ENCODE data around the gene NTN1. TPM values are rescaled to one million over a fixed set of nuclear protein-coding genes. Genes with fewer than 3 reads are reported as not detected.

The NTN1 gene
- total RNA-seq, 1 donor from 2014 or later: under 0.01 TPM

DNA sequence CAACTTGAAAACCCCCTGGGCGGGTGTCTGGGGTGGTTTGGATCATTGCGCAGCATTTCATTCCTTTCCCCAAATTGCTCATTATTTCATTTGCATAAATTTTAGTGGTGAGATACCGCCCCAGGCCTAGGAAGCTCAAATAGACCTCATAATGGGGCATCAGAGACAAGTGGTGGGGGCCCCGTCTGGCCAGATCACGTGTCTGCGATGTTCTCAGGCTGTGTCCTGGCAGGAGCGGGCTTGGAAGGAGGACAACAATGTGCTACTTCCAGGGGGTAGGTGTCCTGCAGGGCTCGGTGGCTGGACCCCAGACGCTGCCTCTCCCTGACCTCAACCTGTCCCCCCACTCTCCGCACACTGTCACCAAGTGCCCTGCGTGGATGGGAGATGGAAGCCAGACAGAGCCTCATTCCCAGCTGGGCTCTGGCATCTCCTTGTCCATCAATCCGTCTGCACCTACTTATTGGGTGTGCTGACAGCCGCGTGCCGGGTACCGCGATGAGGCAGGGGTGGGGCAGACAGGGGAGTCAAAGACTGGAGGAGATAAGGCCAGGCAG, 116.9 kb downstream of the NTN1 start:
- Histone ChIP-seq H3K36me3 (ENCODE audit: control insufficient read depth, insufficient read depth, low read length) (no peaks in the 10 kb centered on the region), H3K27me3 (ENCODE audit: control insufficient read depth, insufficient read depth, low read length) (no peaks in the 10 kb centered on the region), H3K4me3 (ENCODE audit: low read depth, low read length) (no peak overlapping the region)
- FAIRE-seq: no peak
- TF ChIP-seq, protein P1, sequence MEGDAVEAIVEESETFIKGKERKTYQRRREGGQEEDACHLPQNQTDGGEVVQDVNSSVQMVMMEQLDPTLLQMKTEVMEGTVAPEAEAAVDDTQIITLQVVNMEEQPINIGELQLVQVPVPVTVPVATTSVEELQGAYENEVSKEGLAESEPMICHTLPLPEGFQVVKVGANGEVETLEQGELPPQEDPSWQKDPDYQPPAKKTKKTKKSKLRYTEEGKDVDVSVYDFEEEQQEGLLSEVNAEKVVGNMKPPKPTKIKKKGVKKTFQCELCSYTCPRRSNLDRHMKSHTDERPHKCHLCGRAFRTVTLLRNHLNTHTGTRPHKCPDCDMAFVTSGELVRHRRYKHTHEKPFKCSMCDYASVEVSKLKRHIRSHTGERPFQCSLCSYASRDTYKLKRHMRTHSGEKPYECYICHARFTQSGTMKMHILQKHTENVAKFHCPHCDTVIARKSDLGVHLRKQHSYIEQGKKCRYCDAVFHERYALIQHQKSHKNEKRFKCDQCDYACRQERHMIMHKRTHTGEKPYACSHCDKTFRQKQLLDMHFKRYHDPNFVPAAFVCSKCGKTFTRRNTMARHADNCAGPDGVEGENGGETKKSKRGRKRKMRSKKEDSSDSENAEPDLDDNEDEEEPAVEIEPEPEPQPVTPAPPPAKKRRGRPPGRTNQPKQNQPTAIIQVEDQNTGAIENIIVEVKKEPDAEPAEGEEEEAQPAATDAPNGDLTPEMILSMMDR (IDR thresholded peaks at IDR 0.05; ENCODE audit: insufficient read depth, low read length, severe bottlenecking): no peak
- no peak for DNase-seq (ENCODE audit: low read depth)

DNA sequence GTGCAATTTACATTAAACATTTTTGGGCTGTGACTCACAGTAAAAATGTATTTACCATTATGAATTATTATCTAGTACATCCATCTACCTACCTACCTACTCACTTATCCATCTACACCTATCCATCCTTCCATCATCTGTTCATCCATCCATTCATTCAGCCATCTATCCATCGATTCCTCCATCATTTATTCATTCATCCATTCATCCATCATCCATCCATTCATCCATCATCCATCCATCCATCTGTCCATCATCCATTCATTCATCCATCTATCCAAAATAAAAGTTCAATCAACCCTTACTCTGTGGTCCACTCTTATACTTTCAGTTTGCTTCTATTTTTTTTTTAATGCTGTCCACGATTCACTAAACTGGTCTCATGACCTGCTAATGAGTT, 118.4 kb downstream of the NTN1 start:
- no peaks in the 10 kb centered on the region for H3K27me3 ChIP-seq (ENCODE audit: control insufficient read depth, insufficient read depth, low read length)
- H3K36me3 ChIP-seq (ENCODE audit: control insufficient read depth, insufficient read depth, low read length): no peaks in the 10 kb centered on the region
- no peak overlapping the region for H3K4me3 ChIP-seq (ENCODE audit: low read depth, low read length)
- DNase-seq (ENCODE audit: low read depth) (no peak), FAIRE-seq (no peak)
- TF ChIP-seq, protein P1 (IDR thresholded peaks at IDR 0.05; ENCODE audit: insufficient read depth, low read length, severe bottlenecking): no peak

DNA sequence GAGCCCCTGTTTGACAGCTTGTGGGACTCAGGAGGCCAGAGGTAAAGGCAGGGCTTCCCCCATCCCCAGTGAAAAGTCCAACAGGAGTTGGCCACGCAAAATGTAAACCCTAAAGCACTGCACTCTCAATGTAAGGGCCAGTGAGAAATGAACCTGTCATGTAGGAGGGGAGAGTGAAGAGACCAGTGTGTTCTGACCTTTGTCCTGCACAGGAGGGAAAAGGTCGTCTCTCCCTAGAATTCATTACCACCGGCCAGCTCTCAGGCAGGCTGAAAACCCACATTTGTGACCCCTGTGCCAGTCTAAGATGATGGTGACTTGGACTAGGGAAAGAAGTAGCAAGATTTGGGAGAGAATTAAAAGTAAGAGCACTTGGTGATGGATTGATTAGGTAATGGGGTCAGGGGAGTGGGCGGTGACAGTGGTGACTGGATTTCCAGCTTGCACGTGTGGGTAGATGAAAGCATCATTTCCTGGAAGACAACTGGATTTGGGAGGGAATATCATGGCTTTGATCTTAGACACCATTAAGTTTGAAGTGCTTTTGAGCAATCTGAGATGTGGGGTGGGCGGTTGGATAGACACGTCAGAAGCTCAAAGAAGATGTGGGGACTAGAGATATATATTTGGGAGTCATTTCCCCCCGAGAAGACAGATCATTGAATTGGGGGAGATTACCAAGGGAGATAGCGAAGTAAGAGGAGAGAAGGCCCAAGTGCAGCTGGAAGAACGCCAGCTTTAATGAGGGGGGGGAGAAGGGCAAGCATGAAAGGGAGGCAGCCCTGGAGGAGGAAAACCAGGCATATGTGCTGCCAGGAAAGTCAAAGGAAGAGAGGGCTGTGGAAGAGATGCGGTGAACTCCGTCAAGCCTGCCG, 119.5 kb downstream of the NTN1 start:
- FAIRE-seq (no peak), DNase-seq (ENCODE audit: low read depth) (no peak)
- Histone ChIP-seq H3K4me3 (ENCODE audit: low read depth, low read length) (no peak overlapping the region), H3K27me3 (ENCODE audit: control insufficient read depth, insufficient read depth, low read length) (no peaks in the 10 kb centered on the region), H3K36me3 (ENCODE audit: control insufficient read depth, insufficient read depth, low read length) (no peaks in the 10 kb centered on the region)
- TF ChIP-seq, protein P1 (IDR thresholded peaks at IDR 0.05; ENCODE audit: insufficient read depth, low read length, severe bottlenecking): no peak

DNA sequence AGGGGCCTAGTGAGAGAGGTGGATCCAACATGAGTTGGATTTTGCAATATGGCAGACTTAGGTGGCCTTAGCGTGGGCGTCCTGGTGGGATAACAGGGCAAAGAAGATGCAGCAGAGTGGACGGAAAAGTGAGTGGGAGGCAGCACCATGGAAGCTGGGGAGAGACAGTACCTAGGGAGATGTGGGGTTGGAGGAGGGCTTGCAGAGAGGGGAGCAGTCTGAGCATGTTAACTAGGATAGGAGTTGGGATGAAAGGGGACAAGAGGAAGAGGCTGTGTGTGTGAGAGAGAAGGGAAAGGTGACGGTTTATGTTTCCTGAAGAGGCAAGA, 120.1 kb downstream of the NTN1 start:
- FAIRE-seq (no peak), DNase-seq (ENCODE audit: low read depth) (no peak)
- Histone ChIP-seq H3K36me3 (ENCODE audit: control insufficient read depth, insufficient read depth, low read length) (no peaks in the 10 kb centered on the region), H3K4me3 (ENCODE audit: low read depth, low read length) (no peak overlapping the region), H3K27me3 (ENCODE audit: control insufficient read depth, insufficient read depth, low read length) (no peaks in the 10 kb centered on the region)
- TF ChIP-seq, protein P1 (IDR thresholded peaks at IDR 0.05; ENCODE audit: insufficient read depth, low read length, severe bottlenecking): no peak

DNA sequence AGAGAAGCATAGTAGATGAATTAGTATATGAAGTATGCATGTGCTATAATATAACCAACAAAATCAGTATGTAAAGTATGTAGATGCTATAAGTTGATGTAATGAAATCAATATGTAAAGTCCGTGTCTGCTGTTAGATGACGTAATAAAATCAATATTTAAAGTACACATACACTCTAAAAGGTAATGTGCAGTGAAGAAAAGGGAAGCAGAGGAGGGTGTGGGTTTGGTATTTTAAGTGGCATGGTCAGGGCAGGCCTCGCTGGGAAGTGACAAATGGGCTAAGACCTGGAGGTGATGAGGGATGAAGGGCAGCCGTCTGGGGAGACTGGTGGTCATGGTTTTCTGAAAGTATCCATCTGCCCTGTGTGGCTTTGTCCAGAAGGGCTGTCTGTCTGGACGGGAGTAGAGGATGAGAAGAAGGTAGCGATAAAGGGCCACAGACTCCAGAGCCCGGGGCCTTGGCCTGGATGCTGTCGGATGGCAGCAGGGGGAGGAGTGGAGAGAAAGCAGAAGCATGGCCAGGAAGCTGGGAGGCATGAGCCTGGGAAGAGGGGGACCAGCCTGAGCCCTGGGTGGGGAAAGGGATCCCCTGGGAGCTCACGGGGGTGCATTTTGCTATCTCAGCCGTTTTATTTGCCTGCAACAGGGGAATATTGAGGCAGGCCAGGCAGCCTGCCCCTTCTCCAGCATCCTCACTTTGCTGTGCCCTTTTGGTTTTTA, 121.6 kb downstream of the NTN1 start:
- H3K36me3 ChIP-seq (ENCODE audit: control insufficient read depth, insufficient read depth, low read length): no peaks in the 10 kb centered on the region
- FAIRE-seq (no peak), DNase-seq (ENCODE audit: low read depth) (no peak)
- no peaks in the 10 kb centered on the region for H3K27me3 ChIP-seq (ENCODE audit: control insufficient read depth, insufficient read depth, low read length)
- H3K4me3 ChIP-seq (ENCODE audit: low read depth, low read length): no peak overlapping the region
- TF ChIP-seq, protein P1 (IDR thresholded peaks at IDR 0.05; ENCODE audit: insufficient read depth, low read length, severe bottlenecking): no peak

Data from bronchial epithelial cell (primary cell).